ENCODE measurements around the gene INPP5A.

DNA sequence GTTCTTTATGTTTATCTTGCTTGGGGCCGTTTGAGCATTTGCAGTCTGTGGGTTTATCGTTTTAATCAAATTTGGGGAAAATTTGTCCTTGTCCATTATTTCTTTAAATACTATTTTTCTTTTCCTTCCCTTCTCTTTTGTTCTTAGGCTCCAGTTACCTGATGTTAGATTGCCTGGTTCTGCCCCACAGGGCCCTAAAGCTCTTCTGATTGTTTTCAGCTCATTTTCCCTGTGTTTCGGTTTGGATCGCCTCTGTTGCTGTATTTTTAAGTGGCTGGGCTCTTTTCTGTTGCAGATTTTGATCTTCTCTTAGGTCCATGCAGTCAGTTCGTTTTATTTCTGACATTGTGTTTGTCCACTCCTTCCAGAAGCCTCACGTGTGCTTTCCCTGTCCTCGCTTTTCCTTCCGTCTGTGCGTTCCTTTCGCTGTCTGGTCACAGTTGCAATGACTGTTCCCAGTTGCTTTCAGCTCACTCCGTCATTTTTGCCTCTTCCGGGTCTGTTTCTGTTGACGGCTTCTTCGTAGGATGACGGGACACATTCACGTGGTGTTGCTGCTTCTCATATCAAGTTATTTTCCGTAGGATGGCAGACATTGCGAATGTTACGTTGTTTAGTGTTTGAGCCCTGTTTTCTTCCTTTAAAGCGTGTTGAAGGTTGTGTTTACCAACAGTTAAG, 111.4 kb downstream of the INPP5A start:
- TF ChIP-seq CEBPB (IDR thresholded peaks at IDR 0.05), result no peak
- no peak for TF ChIP-seq EP300 (IDR thresholded peaks at IDR 0.05; ENCODE audit: borderline replicate concordance)
- TF ChIP-seq RAD21 (IDR thresholded peaks at IDR 0.05; ENCODE audit: low read depth), result no peak
- no peak for TF ChIP-seq TEAD4 (IDR thresholded peaks at IDR 0.05)
- TF ChIP-seq CREB1 (IDR thresholded peaks at IDR 0.05; ENCODE audit: low read depth), result no peak
- TF ChIP-seq TCF12 (IDR thresholded peaks at IDR 0.05; ENCODE audit: low read depth), result no peak
- TF ChIP-seq YY1 (IDR thresholded peaks at IDR 0.05; ENCODE audit: low read depth), result no peak
- TF ChIP-seq, protein P1, sequence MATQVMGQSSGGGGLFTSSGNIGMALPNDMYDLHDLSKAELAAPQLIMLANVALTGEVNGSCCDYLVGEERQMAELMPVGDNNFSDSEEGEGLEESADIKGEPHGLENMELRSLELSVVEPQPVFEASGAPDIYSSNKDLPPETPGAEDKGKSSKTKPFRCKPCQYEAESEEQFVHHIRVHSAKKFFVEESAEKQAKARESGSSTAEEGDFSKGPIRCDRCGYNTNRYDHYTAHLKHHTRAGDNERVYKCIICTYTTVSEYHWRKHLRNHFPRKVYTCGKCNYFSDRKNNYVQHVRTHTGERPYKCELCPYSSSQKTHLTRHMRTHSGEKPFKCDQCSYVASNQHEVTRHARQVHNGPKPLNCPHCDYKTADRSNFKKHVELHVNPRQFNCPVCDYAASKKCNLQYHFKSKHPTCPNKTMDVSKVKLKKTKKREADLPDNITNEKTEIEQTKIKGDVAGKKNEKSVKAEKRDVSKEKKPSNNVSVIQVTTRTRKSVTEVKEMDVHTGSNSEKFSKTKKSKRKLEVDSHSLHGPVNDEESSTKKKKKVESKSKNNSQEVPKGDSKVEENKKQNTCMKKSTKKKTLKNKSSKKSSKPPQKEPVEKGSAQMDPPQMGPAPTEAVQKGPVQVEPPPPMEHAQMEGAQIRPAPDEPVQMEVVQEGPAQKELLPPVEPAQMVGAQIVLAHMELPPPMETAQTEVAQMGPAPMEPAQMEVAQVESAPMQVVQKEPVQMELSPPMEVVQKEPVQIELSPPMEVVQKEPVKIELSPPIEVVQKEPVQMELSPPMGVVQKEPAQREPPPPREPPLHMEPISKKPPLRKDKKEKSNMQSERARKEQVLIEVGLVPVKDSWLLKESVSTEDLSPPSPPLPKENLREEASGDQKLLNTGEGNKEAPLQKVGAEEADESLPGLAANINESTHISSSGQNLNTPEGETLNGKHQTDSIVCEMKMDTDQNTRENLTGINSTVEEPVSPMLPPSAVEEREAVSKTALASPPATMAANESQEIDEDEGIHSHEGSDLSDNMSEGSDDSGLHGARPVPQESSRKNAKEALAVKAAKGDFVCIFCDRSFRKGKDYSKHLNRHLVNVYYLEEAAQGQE (IDR thresholded peaks at IDR 0.05; ENCODE audit: low read depth), result no peak
- no peak for TF ChIP-seq NFIC (IDR thresholded peaks at IDR 0.05)
- no peak for TF ChIP-seq USF1 (IDR thresholded peaks at IDR 0.05)
- TF ChIP-seq TAF1 (IDR thresholded peaks at IDR 0.05; ENCODE audit: low read depth), result no peak
